Gastroesophageal sphincter (tissue), 4 donors: ENCODE data around the gene UBAC2. TPM values are rescaled to one million over a fixed set of nuclear protein-coding genes. Genes with fewer than 3 reads are reported as not detected.

Experiments used
- ATAC-seq: fragments of 150-250 bp; one replicate; pipeline ENCODE4 v1.9.1; 2016; ENCODE audit warnings: mild to moderate bottlenecking, moderate library complexity
- H3K27ac ChIP-seq, 4 donors: fragments of 200-600 bp; sonication (generic) in 3 of 4; 1 replicate in 3 of 4; 2 replicates in 1 of 4; pipeline ENCODE4 v1.5.1; 2016 to 2019
- H3K27me3 ChIP-seq: fragments of 200-600 bp; sonication (generic); one replicate; pipeline ENCODE4 v1.5.1; 2019
- H3K36me3 ChIP-seq, 2 donors: fragments of 200-600 bp; sonication (generic); one replicate each; pipeline ENCODE4 v1.5.1; 2019; ENCODE audit warnings: control low read depth in 1 of 2
- H3K4me1 ChIP-seq, 3 donors: fragments of 200-600 bp; sonication (generic); 1 replicate in 2 of 3; 2 replicates in 1 of 3; pipeline ENCODE4 v1.5.1; 2016 to 2019; ENCODE audit warnings: control low read depth in 2 of 3
- H3K4me3 ChIP-seq, 2 donors: fragments of 200-600 bp; sonication (generic); one replicate each; pipeline ENCODE4 v1.5.1; 2019; ENCODE audit warnings: mild to moderate bottlenecking in 1 of 2, moderate library complexity in 1 of 2
- H3K9me3 ChIP-seq, 3 donors: fragments of 200-600 bp; sonication (generic); one replicate each; pipeline ENCODE4 v1.5.1; 2017 to 2019; ENCODE audit warnings: control low read depth in 2 of 3
- EP300 ChIP-seq: sonication (generic); formaldehyde crosslinking; IDR thresholded peaks from one replicate; pipeline ENCODE4 v1.6.1; 2017; ENCODE audit warnings: antibody characterized with exemption, mild to moderate bottlenecking
- POLR2A ChIP-seq, 2 donors: fragments of 450-650 bp; IDR thresholded peaks; one replicate each; pipeline ENCODE4 v1.6.1; 2017; ENCODE audit warnings: antibody characterized with exemption in 2 of 2, mild to moderate bottlenecking in 2 of 2, moderate library complexity in 1 of 2
- POLR2AphosphoS5 ChIP-seq: sonication (generic); formaldehyde crosslinking; IDR thresholded peaks from one replicate; pipeline ENCODE4 v1.6.1; 2017; ENCODE audit warnings: antibody characterized with exemption
- WGBS, 2 donors: methylation state at CpG; one replicate each; pipeline ENCODE4 v1.1.5; 2018; ENCODE audit warnings: low coverage in 1 of 2; 5-methylcytosine and 5-hydroxymethylcytosine counted together
- total RNA-seq, 4 donors: library from RNA; depleted of rRNA; stranded (reverse); fragments of >200 nt; gene quantifications; one replicate each; pipeline ENCODE4 v1.1.0, GENCODE V29; 2016
- TF ChIP-seq, protein P1 (sequence below), 4 experiments: fragments of 200-600 bp in 2 of 4; fragments of 450-650 bp in 2 of 4; sonication (generic) in 1 of 4; IDR thresholded peaks; one replicate each; pipeline ENCODE4 v1.5.1; 2017 to 2019; ENCODE audit warnings: antibody characterized with exemption in 4 of 4, mild to moderate bottlenecking in 2 of 4, moderate library complexity in 2 of 4

The UBAC2 gene
- total RNA-seq, 4 donors from 2014 or later: 45.0 to 59.6 (median 52.2) TPM

DNA sequence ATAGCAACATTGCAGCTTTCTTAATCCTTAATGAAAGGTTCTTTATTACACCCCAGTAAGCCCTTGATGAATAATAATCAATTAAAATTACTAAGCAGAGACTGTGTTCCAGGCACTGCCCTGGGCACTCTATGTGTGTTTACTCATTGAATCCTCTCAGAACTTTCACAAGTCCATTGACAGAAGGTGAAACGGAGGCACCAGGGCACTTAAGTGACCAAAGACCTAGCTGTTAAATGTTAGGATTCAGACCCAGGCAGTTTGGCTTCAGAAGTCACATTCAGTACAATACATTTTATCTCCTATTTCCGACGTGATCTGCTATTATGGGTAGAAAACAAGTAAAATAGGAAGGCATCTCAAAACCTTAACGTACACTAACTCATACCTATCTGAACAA, 103.9 kb downstream of the UBAC2 start:
- Histone ChIP-seq H3K27ac (peak overlapping the region in 3 of 4 donors; percentile 29 to 58 (median 57)), H3K4me3 (peak overlapping the region in 1 of 2 donors; percentile 36), H3K27me3 (no peaks in the 10 kb centered on the region), H3K9me3 (no peaks in the 10 kb centered on the region), H3K36me3 (no peaks in the 10 kb centered on the region), H3K4me1 (peaks cover 7 to 75% (median 8%) of the 10 kb centered on the region in 3 donors)
- 50 to 76% methylated on average over 2 to 4 of the region's 4 CpGs for WGBS, 2 donors
- TF ChIP-seq, protein P1, sequence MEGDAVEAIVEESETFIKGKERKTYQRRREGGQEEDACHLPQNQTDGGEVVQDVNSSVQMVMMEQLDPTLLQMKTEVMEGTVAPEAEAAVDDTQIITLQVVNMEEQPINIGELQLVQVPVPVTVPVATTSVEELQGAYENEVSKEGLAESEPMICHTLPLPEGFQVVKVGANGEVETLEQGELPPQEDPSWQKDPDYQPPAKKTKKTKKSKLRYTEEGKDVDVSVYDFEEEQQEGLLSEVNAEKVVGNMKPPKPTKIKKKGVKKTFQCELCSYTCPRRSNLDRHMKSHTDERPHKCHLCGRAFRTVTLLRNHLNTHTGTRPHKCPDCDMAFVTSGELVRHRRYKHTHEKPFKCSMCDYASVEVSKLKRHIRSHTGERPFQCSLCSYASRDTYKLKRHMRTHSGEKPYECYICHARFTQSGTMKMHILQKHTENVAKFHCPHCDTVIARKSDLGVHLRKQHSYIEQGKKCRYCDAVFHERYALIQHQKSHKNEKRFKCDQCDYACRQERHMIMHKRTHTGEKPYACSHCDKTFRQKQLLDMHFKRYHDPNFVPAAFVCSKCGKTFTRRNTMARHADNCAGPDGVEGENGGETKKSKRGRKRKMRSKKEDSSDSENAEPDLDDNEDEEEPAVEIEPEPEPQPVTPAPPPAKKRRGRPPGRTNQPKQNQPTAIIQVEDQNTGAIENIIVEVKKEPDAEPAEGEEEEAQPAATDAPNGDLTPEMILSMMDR (IDR thresholded peaks at IDR 0.05): no peak
- TF ChIP-seq POLR2AphosphoS5 (no peak), EP300 (no peak), POLR2A (IDR thresholded peaks at IDR 0.05) (no peak)
- ATAC-seq: no peak

- peak overlapping the region in 1 of 2 donors; percentile 36 for H3K4me3 ChIP-seq
- TF ChIP-seq POLR2A (IDR thresholded peaks at IDR 0.05) (no peak), EP300 (no peak), POLR2AphosphoS5 (no peak)
- TF ChIP-seq, protein P1 (IDR thresholded peaks at IDR 0.05): no peak
Observed at GRCh38 chr13:99305158-99305557, 104.5 kb downstream of the UBAC2 start.

GRCh38 chr13:99305566-99305965, 104.9 kb downstream of the UBAC2 start:
- Histone ChIP-seq H3K36me3 (no peaks in the 10 kb centered on the region), H3K27ac (peak overlapping the region; percentile 27 to 75 (median 66)), H3K4me1 (peaks cover 10 to 80% (median 15%) of the 10 kb centered on the region in 3 donors), H3K27me3 (no peaks in the 10 kb centered on the region), H3K4me3 (peak overlapping the region; percentile 36 to 53), H3K9me3 (no peaks in the 10 kb centered on the region)
- no peak for ATAC-seq
- WGBS, 2 donors: 86 to 92% methylated on average over 4 to 8 of the region's 8 CpGs
- TF ChIP-seq POLR2A (IDR thresholded peaks at IDR 0.05) (no peak), POLR2AphosphoS5 (no peak), EP300 (no peak)
- TF ChIP-seq, protein P1 (IDR thresholded peaks at IDR 0.05): no peak

More at GRCh38 chr13:99305158-99305557, 104.5 kb downstream of the UBAC2 start:
- WGBS, 2 donors: 53 to 77% methylated on average over 4 of the region's 5 CpGs
- no peaks in the 10 kb centered on the region for H3K36me3 ChIP-seq
- no peak for ATAC-seq
- peak overlapping the region; percentile 27 to 58 (median 43) for H3K27ac ChIP-seq
- H3K4me1 ChIP-seq: peaks cover 10 to 77% (median 13%) of the 10 kb centered on the region in 3 donors
- no peaks in the 10 kb centered on the region for H3K27me3 ChIP-seq
- no peaks in the 10 kb centered on the region for H3K9me3 ChIP-seq

- peak within 1 kb of the TSS; percentile 36 to 53 for H3K4me3 ChIP-seq
- WGBS, 2 donors: 8 to 19% methylated on average over 4 of the region's 4 CpGs
- H3K4me1 ChIP-seq: peaks cover 10 to 88% (median 19%) of the 10 kb centered on the region in 3 donors
Observed at GRCh38 chr13:99307247-99307646, 106.6 kb downstream of the UBAC2 start, which contains the start of gene GPR183. Gene GPR183, minus strand, starts transcription at chr13:99307399. Its CDS starts 11,254 bp downstream, at chr13:99296145.

More at GRCh38 chr13:99307247-99307646, 106.6 kb downstream of the UBAC2 start, which contains the start of gene GPR183:
- Histone ChIP-seq H3K27me3 (no peaks in the 10 kb centered on the region), H3K27ac (peak within 1 kb of the TSS; percentile 57 to 88 (median 75)), H3K36me3 (no peaks in the 10 kb centered on the region), H3K9me3 (no peaks in the 10 kb centered on the region)
- TF ChIP-seq POLR2A (IDR thresholded peaks at IDR 0.05) (peak; percentile 26 to 36), POLR2AphosphoS5 (peak; percentile 75)
- TF ChIP-seq, protein P1 (IDR thresholded peaks at IDR 0.05): no peak
- peak; percentile 73 for ATAC-seq
